NCI-H524 treated with DMSO at 0.1 percent for 48 hours (cell line): ENCODE data around the gene DTNA.
"Not testable (repeated sequence)": the region's sequence is repeated elsewhere in the genome, so short reads cannot be mapped to it uniquely, and the experiment has no call there.

Source experiments
- DNase-seq: peaks from one replicate; lab custom pipeline; 2025; lab: John Stamatoyannopoulos, UW

Gene DTNA

DNA sequence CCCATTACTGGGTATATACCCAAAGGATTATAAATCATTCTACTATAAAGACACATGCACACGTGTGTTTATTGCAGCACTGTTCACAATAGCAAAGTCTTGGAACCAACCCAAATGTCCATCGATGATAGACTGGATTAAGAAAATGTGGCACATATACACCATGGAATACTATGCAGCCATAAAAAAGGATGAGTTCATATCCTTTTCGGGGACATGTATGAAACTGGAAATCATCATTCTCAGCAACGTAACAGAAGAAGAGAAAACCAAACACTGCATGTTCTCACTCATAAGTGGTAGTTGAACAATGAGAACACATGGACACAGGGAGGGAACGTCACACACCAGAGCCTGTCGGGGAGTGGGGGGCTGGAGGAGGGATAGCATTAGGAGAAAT is 15.6 kb downstream of the DTNA start:
- DNase-seq = not testable (repeated sequence)

DNA sequence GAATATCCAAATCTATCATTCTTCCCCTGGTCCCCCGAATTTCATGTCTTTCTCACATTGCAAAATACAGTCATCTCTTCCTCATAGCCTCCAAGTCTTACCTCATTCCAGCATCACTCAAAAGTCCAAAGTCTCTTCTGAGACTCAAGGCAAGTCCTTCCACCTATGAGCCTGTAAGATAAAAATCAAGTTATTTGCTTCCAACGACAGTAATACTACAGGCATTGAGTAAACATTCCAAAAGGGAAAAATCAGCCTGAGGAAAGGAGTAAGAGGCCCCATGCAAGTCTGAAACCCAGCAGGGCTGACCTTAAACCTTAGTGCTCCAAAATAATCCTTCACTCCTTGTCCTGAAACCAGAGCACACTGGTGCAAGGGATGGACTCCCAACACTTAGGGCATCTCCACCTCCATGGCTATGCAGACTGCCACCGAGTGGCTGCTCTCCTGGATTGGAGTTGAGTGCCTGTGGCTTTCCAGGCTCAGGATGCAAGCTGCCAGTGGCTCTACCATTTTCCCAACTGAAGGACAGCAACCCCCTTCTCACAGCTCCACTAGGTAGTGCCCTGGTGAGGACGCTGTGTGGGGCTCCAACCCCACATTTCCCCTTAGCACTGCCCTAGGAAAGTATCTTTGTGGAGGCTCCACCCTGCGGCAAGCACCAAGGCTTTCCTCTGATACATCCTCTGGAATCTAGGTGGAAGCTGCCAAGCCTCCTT is 16.3 kb downstream of the DTNA start:
- no peak for DNase-seq

DNA sequence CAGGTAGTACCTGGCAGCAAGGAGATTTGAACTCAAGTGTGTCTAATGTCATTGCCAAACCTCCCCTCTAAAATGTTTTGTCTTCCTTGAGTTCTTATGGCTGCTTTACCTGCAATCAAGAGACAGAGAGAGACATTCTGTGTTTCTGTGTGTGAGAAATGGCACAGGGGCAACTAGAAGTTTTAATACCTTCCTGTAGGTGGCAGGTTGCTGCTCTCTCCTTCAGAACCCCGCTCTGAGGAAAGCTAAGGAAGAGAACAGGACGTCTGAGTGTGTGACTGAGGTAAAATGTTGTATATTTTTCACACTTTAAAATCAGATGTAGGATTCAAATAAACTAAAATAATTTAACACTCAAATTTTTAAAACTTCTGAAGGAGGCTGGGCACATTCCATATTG is 19.2 kb downstream of the DTNA start:
- no peak for DNase-seq

DNA sequence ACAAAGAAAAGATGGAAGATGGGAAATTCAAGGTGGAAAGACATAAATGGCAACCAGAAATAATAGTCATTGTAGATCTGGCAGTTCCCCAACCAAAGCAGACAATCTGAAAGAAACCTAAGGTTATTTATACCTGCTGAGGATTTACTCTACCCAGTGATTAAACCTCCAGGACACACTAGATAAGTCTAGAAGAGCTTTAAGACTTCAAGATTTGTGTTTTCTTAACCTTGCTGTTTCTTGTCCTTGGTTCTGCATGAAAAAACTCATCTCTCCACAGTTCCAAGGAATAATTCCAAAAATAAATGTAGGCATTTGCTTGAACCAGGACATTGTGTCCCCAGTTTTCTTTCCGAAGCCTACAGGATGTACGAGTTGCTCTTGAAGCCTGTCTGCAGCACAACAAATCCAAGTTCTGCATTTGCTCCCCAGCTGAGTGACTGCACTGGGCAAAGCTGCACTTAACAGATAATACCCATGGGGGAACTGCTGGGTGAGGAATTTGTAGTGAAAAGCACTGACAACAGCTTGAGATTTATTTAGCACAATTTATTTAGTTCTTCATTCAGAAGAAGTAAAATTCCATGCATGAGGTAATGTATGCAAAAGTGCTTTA is 19.8 kb downstream of the DTNA start:
- DNase-seq = no peak

DNA sequence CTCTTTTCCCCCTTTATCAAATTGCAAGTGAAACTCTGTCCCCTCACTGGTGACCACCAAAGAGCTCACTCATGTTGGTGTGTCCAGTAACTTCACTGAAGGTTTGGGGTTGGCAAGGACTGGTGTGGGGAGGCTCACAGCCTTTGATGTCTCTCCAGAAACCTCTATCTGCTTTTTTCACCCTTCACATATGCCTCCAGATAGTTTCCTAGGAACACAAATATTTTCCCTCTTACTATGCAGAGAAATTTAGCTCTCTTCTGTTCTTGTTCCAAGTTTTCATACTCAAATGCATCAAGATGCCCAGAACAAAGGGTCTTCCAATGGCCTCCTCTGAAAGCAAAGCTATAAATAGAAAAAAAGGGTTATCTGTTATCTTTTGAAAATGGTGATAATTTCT is 20.7 kb downstream of the DTNA start:
- DNase-seq = no peak

DNA sequence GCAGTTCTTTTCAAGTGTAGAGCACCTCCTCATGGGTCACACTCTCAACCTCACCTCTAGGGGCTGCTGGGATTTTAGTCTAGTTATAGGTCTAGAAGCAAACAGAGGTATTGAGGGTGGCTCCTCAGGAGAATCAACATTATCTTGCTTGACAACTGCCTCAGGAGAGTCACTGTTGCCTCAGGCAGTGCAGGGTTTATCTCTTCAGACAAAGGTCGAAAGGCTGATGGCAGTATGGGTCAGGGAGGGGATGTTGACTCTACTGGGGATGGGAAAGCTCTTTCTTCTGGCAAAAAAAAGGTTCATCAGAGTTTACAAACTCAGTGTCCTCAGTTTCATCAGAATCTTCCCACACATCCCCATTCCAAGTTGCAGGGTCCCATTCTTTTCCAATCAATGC is 24.0 kb downstream of the DTNA start:
- no peak for DNase-seq

DNA sequence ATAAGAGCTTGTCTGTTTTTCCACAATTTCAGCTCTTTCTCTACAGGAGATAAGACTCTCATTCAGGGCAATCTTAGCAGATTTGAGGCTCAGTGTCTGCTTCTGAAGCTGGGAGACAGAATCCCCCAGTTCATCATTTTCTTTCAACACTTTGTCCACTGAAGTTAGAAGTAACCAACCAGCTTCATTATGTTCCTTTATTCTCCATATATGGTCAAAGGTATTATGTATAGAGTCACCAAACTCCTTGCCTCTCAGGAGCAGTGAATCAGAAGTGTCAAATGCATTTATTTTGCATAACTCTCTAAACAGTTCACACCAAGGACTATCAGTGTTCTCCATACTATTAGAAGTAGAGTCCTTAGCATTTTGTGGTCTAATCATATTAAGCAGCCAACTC is 24.4 kb downstream of the DTNA start:
- DNase-seq = not testable (repeated sequence)

DNA sequence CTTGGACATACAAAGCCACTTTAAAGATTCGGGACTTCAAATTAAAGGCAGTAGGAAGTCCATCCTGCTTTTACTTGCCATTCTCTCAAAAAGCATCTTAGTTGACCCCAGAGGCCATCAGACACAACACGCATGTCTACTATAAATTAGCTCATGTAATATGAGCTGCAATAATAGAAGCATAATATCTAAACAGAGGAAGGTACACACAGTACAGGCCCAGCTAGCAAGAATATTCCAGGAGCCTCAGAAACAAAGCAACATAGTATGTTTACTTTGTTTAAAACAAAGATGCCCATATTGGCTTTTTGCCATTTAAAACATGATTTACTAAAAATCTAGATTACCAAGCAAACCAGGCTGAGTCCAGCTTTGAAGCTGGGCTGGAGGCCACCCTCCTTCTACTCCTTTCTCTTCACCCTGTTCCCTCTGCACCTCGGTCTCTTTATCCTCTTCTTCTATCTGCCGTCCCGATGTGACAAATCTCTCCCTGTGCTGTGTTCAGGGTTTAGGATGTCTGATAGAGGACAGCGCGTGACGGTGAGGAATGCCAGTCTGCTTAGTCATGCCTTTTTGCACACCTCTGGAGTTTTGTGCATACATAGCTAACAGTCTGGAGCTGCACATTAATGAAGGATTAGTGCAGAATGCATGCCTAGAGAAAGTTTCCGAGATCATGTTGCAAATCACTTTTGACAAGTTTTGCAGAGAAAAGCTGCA is 28.2 kb downstream of the DTNA start:
- DNase-seq = no peak

DNA sequence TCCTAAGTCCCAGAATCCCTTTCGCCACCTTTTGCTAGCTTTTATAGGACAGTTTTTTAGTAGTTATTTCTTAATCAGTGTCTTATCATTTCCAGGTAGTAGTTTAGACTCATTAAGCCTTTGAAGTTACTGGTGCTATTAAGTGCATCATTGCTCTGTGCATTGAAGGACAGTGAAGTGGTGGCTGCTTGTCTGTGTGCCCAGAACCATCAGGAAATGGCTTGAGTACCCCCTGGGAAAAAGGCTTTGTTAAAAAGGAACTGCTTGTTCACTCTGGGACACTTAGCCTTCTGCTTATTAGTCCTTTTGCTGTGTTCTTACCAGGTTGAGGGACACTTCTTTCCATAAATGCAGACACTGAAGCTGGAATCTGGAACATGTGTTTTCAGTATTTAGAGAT is 30.0 kb downstream of the DTNA start:
- DNase-seq = no peak

DNA sequence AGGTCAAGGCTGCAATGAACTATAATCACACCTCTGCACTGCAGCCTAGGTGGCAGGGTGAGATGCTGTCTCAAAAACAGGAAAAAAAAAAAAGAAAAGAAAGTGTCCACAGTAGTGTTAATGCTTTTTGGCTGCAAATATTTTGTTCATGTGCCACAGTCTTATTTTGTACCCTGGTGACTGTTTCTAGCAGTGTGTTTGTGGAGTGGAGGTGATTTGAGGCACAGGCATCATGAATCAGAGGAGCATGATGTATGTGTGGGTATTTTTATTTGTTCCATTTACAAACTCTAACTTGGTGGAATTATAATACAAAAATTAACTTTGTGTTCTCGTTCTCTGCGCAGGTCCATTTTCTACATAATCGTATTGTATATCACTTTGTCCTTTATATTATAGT is 30.6 kb downstream of the DTNA start:
- no peak for DNase-seq

DNA sequence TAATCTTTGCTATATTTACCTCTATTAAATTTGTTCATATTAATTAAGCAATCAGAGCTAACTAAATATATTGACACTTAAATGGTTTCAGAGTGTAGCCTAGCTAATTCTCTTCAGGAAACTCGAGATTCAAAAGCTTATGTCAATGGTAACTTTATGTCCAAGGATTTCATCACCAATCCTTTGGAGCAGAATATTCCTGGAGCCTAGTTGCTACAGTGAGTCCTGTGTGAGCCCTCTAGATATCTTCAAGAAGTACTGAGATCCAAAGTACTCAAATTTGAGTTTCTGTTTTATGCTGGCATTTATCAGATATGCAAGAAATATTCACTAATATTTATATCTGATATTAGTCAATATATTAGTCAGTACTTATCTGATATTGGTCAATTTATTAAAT is 31.3 kb downstream of the DTNA start:
- DNase-seq = no peak

DNA sequence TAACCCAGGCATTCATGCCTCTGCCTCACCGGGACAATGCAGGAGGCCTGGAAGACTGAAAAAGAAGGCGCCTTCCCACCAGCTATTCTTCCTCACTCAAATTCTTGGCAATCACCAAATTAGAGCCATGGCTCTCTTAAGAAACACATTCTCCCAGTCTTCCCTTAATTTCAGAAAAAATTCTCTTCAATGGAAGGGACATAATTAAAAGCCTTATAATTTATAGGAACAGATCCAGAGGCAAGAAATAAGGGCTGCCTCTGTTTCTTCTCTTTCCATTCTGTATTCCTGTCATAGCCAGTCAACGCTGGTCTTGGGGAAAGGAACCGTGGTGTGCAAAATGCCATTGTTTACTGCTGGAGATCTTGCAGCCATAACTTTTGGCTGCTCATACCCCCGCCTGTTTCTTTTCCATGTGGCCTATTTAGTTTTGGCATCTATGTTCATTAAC is 32.8 kb downstream of the DTNA start:
- DNase-seq = no peak

DNA sequence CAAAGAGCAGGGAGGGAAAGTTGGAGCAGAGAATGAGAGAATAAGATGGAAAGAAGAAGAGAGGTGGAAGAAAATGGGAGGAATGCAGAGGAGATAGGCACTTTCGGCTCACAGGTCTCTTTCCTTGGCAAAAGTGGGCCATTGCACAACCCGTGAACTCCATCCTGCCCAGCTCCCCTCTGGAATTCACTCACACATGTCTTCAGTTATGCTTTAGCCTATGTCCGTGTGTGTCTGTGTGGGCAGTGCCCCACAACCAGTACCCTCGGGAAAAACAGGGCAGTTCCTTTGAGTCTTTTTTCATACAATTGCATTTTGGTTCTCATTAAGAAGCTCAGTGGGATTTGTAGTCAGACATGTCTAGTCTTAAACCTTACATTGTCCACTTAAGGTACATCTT is 34.5 kb downstream of the DTNA start:
- DNase-seq = no peak

DNA sequence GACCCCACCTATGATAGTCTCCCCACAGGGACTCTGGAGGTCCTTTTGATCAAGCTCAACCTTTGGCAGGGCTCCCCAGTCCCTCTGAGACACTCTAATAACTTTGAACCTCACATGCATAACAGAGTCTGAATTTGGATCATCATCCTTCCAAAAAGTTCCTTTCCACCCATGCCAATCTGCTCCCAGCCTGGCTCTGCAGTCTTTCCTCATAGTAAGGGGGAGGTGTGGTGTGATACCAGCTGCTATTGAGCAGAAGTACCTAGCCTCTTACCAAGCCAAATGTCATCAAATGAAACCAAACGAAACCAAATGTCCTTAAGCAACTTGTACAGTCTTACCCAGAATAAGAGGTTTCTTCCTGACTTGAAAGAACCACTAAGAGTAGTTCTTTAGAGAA is 36.5 kb downstream of the DTNA start:
- no peak for DNase-seq

DNA sequence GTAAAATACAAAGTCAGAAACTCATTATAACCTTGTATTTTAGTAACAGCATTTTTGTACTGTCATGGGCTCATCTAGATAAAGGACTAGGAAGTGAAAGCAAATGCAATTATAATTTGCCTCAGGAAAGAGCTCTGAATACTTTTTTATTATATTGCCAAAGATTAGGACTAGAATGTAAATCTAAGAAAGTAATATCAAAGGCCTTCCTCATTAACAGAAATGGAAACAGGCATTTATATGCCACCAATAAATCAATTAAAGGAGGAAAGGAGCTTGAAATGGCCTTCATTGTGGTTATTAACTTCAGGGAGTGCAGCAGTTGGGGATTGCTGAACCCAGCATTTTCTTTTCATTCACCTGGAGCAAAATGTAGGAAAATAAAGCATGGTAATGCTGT is 39.6 kb downstream of the DTNA start:
- no peak for DNase-seq

DNA sequence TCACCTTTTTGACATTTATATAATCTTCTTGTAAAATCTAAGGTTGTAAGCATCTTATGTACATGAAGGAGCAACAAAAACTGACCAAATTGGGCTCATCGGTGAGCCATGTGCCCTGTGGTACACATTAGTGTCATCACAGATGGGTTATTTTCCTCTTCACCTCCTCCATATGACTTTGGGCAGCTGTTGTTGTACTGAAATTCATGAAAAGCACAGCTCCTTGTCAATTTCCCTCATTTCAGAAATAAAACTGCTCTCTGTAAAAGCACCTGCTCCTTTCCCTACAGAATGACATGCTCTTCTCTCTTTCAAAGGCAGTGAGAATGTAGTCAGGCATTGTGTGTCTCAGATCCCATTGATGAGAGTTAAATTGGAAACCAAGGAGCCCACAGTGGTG is 42.0 kb downstream of the DTNA start:
- peak; percentile 33 for DNase-seq

DNA sequence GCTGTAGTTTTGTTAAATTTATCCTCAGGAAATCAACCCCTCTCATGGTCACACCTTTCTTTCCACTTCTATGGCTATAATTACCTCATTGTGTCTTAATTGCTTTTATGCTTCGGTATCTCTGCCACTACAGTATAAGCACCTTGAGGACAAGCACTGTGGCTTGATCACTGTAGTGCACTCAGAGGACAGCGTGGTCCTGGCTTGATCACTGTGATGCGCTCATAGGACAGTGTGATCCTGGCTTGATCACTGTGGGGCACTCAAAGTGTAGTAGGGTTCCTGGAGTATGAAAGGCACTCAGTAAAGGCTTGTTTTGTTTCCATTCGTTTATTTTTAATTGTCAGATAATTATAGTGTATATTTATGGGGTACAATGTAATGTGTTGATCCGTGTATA is 44.2 kb downstream of the DTNA start:
- DNase-seq = no peak

DNA sequence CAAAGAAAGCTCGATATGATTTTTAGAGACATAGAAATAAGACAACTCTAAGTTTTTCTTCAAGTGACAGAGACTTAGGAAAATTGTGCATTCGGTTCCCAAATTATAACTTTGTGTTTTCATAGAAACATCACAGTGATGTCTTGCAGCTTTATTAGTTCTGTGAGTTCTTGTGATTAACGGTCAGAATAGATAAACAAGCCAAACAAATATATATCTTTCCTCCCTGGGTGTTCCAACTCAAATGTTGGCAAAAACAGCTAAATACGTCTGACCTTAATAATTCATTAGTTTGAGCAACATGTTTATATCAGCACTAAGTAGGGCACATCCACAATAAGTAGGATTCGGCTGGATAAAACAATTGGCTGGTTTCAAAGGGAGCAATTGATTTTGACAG is 47.6 kb downstream of the DTNA start:
- DNase-seq = no peak

DNA sequence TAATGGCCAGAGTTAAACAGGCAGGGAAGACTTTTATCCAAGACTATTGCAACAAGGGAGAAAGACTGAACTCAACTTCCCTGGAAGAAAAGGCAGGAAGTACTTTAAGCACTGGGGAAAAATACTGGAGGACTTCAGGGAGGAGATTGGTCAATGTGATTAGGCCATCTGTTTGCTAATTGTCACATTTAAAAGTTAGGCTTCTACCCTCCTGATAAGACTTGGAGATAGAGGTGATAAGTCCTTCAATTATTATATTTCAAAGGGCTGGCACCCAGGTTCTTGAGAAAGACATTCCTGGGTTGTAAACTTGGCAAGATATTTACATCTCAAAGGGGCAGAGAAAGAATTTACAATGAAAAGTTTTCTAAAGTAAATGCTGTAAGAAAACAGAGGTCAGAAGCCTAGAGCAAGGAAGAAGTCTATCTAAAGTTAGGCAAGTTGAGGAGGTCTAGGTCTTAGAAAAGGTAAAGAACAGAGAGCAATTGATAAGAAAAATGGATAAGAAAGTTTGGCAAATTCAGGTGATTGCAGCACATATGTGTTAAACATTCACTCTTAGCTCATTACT is 48.4 kb downstream of the DTNA start:
- no peak for DNase-seq

DNA sequence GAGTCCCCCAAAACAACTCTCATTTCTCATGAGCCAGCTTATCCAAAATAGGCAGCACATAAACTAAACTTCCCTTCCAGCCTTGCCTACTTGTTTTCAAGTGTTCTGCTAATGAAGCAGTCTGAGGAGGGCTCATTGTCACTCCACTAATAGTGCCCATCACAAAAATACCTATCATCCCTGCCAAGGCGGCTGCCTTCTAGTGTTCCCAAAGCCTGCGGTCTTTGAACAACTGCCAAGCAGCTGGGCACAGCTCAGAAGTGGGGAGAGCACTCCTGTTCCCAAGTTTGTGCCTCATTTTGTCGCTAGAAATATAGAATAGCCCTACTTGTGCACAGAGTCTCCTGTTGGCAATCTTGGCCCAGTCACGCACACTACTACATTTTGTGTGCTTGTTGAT is 50.3 kb downstream of the DTNA start:
- DNase-seq = no peak

DNA sequence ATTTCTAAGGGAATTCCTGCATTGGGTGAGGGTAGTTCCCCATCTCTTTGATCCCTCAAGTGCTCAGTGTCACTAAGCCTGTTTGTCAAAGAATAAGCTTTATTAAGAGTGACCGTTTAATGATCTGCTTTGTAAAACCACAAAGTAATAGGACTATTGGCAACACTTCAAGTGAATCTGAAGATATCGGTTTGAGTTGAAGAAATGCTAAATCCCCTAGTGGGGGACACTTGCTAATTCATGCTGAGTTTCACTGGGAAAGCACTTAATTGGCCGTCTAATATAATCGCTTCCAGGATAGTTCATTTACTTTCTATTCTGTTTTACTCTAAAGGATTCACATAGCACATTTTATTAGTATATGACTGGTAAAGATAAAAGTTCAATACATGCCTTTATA is 54.4 kb downstream of the DTNA start:
- no peak for DNase-seq

DNA sequence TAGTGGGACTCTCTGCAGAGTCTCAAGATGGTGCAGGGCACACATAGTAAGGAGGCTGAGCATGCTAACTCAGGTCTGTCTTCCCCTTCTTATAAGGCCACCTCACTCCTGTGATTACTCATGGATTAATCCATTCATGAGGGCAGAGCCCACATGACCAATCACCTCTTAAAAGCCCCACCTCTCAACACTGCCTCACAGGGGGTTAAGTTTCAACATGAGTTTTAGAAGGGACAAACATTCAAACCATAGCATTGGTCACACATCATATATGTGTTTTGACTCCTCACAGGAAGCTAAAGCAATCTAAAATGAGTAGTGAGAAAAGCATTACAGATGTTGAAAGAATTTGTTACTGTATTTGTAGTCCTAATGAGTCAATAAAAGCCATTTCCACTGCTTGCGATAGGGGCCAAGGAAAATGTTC is 57.5 kb downstream of the DTNA start:
- no peak for DNase-seq

DNA sequence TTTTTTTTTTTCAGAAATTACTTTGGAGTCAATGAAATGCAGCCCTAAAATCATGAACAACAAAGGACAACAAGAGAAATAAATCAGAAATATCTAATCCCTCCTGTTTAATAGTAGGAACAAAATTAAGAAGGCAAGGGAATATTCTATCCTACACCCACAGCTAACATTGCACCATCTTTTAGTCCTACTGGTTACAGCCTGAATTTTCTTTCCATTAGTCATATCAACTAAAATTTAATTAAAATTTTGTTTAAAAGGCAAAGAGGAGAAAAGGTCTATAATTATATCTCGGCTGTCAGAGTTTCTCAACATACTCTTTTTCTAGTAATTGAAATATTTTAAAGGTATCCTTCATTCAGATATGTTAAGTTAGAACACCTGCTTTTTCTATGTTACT is 61.9 kb downstream of the DTNA start:
- DNase-seq = no peak
